HepG2 (cell line): ENCODE results near the gene PCGF3. TPM values are rescaled to one million over a fixed set of nuclear protein-coding genes. Genes with fewer than 3 reads are reported as not detected.

ENCODE experiments used
- ARNT ChIP-seq: fragments of 450-650 bp; IDR thresholded peaks from 2 replicates; pipeline ENCODE4 v1.6.1; 2017
- ARNT2 ChIP-seq: sonication (generic); formaldehyde crosslinking; IDR thresholded peaks from 2 replicates; pipeline ENCODE4 v1.8.0; 2022; ENCODE audit warnings: mild to moderate bottlenecking, low read depth, missing genetic modification reagents, moderate library complexity
- ATF4 ChIP-seq, 2 experiments: fragments of 450-650 bp in 1 of 2; sonication (generic) in 1 of 2; formaldehyde crosslinking; IDR thresholded peaks; 2 replicates each; pipeline versions ENCODE4 v1.5.0 to v1.8.0; 2020 to 2022; ENCODE audit warnings: mild to moderate bottlenecking in 1 of 2, missing genetic modification reagents in 1 of 2
- CBX1 ChIP-seq: IDR thresholded peaks from one replicate; pipeline ENCODE4 v1.6.1; 2016; ENCODE audit warnings: antibody characterized with exemption, low read depth
- DNMT1 ChIP-seq: sonication (generic); formaldehyde crosslinking; IDR thresholded peaks from 2 replicates; pipeline ENCODE4 v1.5.1; 2020; ENCODE audit warnings: mild to moderate bottlenecking, missing genetic modification reagents
- FOSL2 ChIP-seq: sonication (generic); formaldehyde crosslinking; IDR thresholded peaks from 2 replicates; pipeline ENCODE4 v1.4.0; 2020; ENCODE audit warnings: missing genetic modification reagents
- HDAC1 ChIP-seq: sonication (generic); formaldehyde crosslinking; IDR thresholded peaks from 2 replicates; pipeline ENCODE4 v1.5.1; 2020; ENCODE audit warnings: mild to moderate bottlenecking, missing genetic modification reagents
- HHEX ChIP-seq: IDR thresholded peaks from 2 replicates; pipeline ENCODE4 v1.6.1; 2016; ENCODE audit warnings: control low read depth
- MAFK ChIP-seq, 2 experiments: IDR thresholded peaks in 1 of 2; conservative IDR thresholded peaks in 1 of 2; 2 replicates each; pipeline ENCODE4 v1.6.1; 2011; ENCODE audit warnings: improper control_type of control experiment in 2 of 2, low read length in 2 of 2
- NCOA2 ChIP-seq: sonication (generic); formaldehyde crosslinking; IDR thresholded peaks from 2 replicates; pipeline ENCODE4 v1.8.0; 2022; ENCODE audit warnings: inconsistent platforms
- PLRG1 ChIP-seq: fragments of 450-650 bp; conservative IDR thresholded peaks from 2 replicates; pipeline ENCODE4 v1.6.1; 2016
- SAP130 ChIP-seq: IDR thresholded peaks from 2 replicates; pipeline ENCODE4 v1.6.1; 2016; ENCODE audit warnings: low read depth
- SKI ChIP-seq: fragments of 450-650 bp; IDR thresholded peaks from one replicate; pipeline ENCODE4 v1.6.1; 2018; ENCODE audit warnings: mild to moderate bottlenecking; ENCODE audit not compliant: partially characterized antibody
- SMAD3 ChIP-seq: sonication (generic); formaldehyde crosslinking; IDR thresholded peaks from 2 replicates; pipeline ENCODE4 v1.4.0; 2020; ENCODE audit warnings: missing genetic modification reagents
- SMYD3 ChIP-seq: sonication (generic); formaldehyde crosslinking; IDR thresholded peaks from 2 replicates; pipeline ENCODE4 v1.8.1; 2023; ENCODE audit warnings: mild to moderate bottlenecking, missing genetic modification reagents
- TP53 ChIP-seq: sonication (generic); formaldehyde crosslinking; conservative IDR thresholded peaks from 2 replicates; pipeline ENCODE4 v1.4.0; 2020; ENCODE audit warnings: missing genetic modification reagents
- TRAFD1 ChIP-seq: sonication (generic); formaldehyde crosslinking; IDR thresholded peaks from 2 replicates; pipeline ENCODE4 v1.5.1; 2020; ENCODE audit warnings: missing genetic modification reagents, mild to moderate bottlenecking, borderline replicate concordance
- TRIM22 ChIP-seq: fragments of 450-650 bp; IDR thresholded peaks from 2 replicates; pipeline ENCODE4 v1.6.1; 2017
- ZBTB46 ChIP-seq: sonication (generic); formaldehyde crosslinking; IDR thresholded peaks from 2 replicates; pipeline ENCODE4 v1.4.0; 2020; ENCODE audit warnings: mild to moderate bottlenecking, missing genetic modification reagents, borderline replicate concordance
- ZNF205 ChIP-seq: IDR thresholded peaks from 2 replicates; pipeline ENCODE4 v1.6.1; 2018; ENCODE audit warnings: missing biosample characterization, missing genetic modification reagents
- ZNF329 ChIP-seq: sonication (generic); formaldehyde crosslinking; IDR thresholded peaks from 2 replicates; pipeline ENCODE4 v1.9.0; 2021; ENCODE audit warnings: low read depth, mild to moderate bottlenecking, missing genetic modification reagents
- ZNF512 ChIP-seq: sonication (generic); formaldehyde crosslinking; IDR thresholded peaks from 2 replicates; pipeline ENCODE4 v1.4.0; 2020; ENCODE audit warnings: mild to moderate bottlenecking, missing genetic modification reagents
- ZNF75D ChIP-seq: sonication (generic); formaldehyde crosslinking; IDR thresholded peaks from 2 replicates; pipeline ENCODE4 v1.8.1; 2023; ENCODE audit warnings: missing genetic modification reagents, mild to moderate bottlenecking, borderline replicate concordance
- ZNF790 ChIP-seq: sonication (generic); formaldehyde crosslinking; IDR thresholded peaks from 2 replicates; pipeline ENCODE4 v1.8.0; 2022; ENCODE audit warnings: missing genetic modification reagents, mild to moderate bottlenecking, borderline replicate concordance
- polyA plus RNA-seq, 8 experiments: library from polyadenylated mRNA; depleted of rRNA in 3 of 8; stranded (reverse) in 7 of 8; unstranded in 1 of 8; fragments of >200 nt; fragmentation: Illumina TruSeq in 4 of 8; extraction: Trizol in 4 of 8; gene quantifications; 2 replicates each; pipeline versions ENCODE4 v1.2.1 to v1.2.3, GENCODE V29; 2011 to 2016; ENCODE audit warnings: low read depth in 4 of 8, missing spikeins in 1 of 8, mixed read lengths in 1 of 8; ENCODE audit not compliant: insufficient read depth in 1 of 8
- total RNA-seq, 5 experiments: library from RNA; depleted of rRNA; stranded (reverse); fragments of >200 nt; fragmentation: Illumina TruSeq; extraction: Trizol; gene quantifications; 2 replicates each; pipeline ENCODE4 v1.2.3, GENCODE V29; 2016; ENCODE audit warnings: low read depth in 1 of 5

The PCGF3 gene
- total and polyA plus RNA-seq, 2 of the 13 experiments (the other 11 are each of a cell fraction or from before 2014, with no cell fraction given): 28.6 to 66.2 TPM

GRCh38 chr4:658681-659667, 46.7 kb upstream of the PCGF3 start (continued):
- TF ChIP-seq PLRG1 (no peak), TRAFD1 (CRISPR knock-in tag) (no peak), SMYD3 (CRISPR knock-in tag) (no peak), HDAC1 (peak; percentile 70), ARNT2 (CRISPR knock-in tag) (no peak), ATF4 (CRISPR knock-in tag; IDR thresholded peaks at IDR 0.05) (no peak), ZNF75D (no peak), ZNF205 (CRISPR knock-in tag) (no peak), ARNT (no peak), FOSL2 (CRISPR knock-in tag) (peak; percentile 11; the same call in 1 of the 2 replicates), TRIM22 (no peak), SMAD3 (no peak), TP53 (no peak), ZNF329 (CRISPR knock-in tag) (no peak), ZNF790 (CRISPR knock-in tag) (no peak), ZBTB46 (CRISPR knock-in tag) (no peak), ZNF512 (CRISPR knock-in tag) (no peak), CBX1 (peak; percentile 64), MAFK (conservative IDR thresholded peaks at IDR 0.05 in 1 of 2, IDR thresholded peaks at IDR 0.05 in 1 of 2; ENCODE audit: low read length in 2 of 2) (no peak), NCOA2 (CRISPR knock-in tag) (no peak), SAP130 (CRISPR knock-in tag) (peak; percentile 60; the same call in 1 of the 2 replicates), HHEX (CRISPR knock-in tag) (no peak), SKI (peak; percentile 68), DNMT1 (no peak)
